SK-N-SH (cell line): ENCODE measurements around the gene MRGPRD. TPM values are rescaled to one million over a fixed set of nuclear protein-coding genes. Genes with fewer than 3 reads are reported as not detected.

Source experiments
- CTCF ChIA-PET: fragments of 300-600, 350-600 bp; formaldehyde crosslinking; extraction: SDS; loops from one replicate; lab custom pipeline; 2021; lab: Yijun Ruan, JAX
- POLR2A ChIA-PET: fragments of 350-600 bp; sonication (Branson Sonifier 250); formaldehyde crosslinking; extraction: SDS; loops from one replicate; lab custom pipeline; 2020; ENCODE audit warnings: antibody characterized with exemption, inconsistent platforms; lab: Yijun Ruan, JAX
- DNase-seq: peaks from one replicate; pipeline ENCODE4 v3.0.0; 2012
- H2AFZ ChIP-seq: fragments of 200-600 bp; sonication (generic); 2 replicates; pipeline ENCODE4 v1.8.1; 2016; ENCODE audit warnings: antibody characterized with exemption, mild to moderate bottlenecking, low read depth
- H3F3A ChIP-seq: fragments of 200-600 bp; sonication (generic); replicated peaks from 2 replicates; pipeline ENCODE3; 2016; ENCODE audit warnings: antibody characterized with exemption, mild to moderate bottlenecking; ENCODE audit not compliant: insufficient read depth
- H3K27ac ChIP-seq, 2 experiments: fragments of 200-500 bp in 1 of 2; fragments of 200-600 bp in 1 of 2; sonication (Bioruptor generic) in 1 of 2; sonication (generic), shearing (Covaris generic) in 1 of 2; 2 replicates each; pipeline versions ENCODE4 v1.5.1 to v1.6.1; 2014 to 2016; ENCODE audit warnings: low read depth in 2 of 2, inconsistent platforms in 1 of 2, low read length in 1 of 2, mild to moderate bottlenecking in 1 of 2, mixed read lengths in 1 of 2
- H3K27me3 ChIP-seq: fragments of 200-600 bp; sonication (generic), shearing (Covaris generic); 2 replicates; pipeline ENCODE4 v1.6.1; 2016; ENCODE audit warnings: mixed run types; ENCODE audit not compliant: insufficient read depth
- H3K36me3 ChIP-seq, 2 experiments: fragments of 200-500 bp in 1 of 2; fragments of 200-600 bp in 1 of 2; sonication (Bioruptor generic) in 1 of 2; sonication (generic) in 1 of 2; replicated peaks in 1 of 2; 2 replicates each; pipeline versions ENCODE3 to v1.5.1; 2014 to 2016; ENCODE audit warnings: low read length in 1 of 2, mild to moderate bottlenecking in 1 of 2; ENCODE audit not compliant: insufficient read depth in 2 of 2, control insufficient read depth in 1 of 2
- H3K4me1 ChIP-seq, 2 experiments: fragments of 200-500 bp in 1 of 2; fragments of 200-600 bp in 1 of 2; sonication (Bioruptor generic) in 1 of 2; sonication (generic), shearing (Covaris generic) in 1 of 2; 2 replicates each; pipeline versions ENCODE4 v1.5.1 to v1.6.1; 2014 to 2016; ENCODE audit warnings: low read depth in 1 of 2, low read length in 1 of 2, mixed run types in 1 of 2; ENCODE audit not compliant: insufficient read depth in 2 of 2, control insufficient read depth in 1 of 2
- H3K4me2 ChIP-seq: fragments of 200-600 bp; sonication (generic), shearing (Covaris generic); 2 replicates; pipeline ENCODE4 v1.6.1; 2017; ENCODE audit warnings: mixed run types
- H3K4me3 ChIP-seq, 2 experiments: fragments of 200-500 bp in 1 of 2; fragments of 200-600 bp in 1 of 2; sonication (Bioruptor generic) in 1 of 2; sonication (generic), shearing (Covaris generic) in 1 of 2; 2 replicates each; pipeline versions ENCODE4 v1.5.1 to v1.8.1; 2014 to 2016; ENCODE audit warnings: low read depth in 2 of 2, inconsistent platforms in 1 of 2, low read length in 1 of 2, mild to moderate bottlenecking in 1 of 2, mixed read lengths in 1 of 2, moderate library complexity in 1 of 2
- H3K79me2 ChIP-seq: fragments of 200-600 bp; sonication (generic); 2 replicates; pipeline ENCODE4 v1.8.1; 2017; ENCODE audit warnings: mild to moderate bottlenecking; ENCODE audit not compliant: insufficient read depth
- H3K9ac ChIP-seq: fragments of 200-600 bp; sonication (generic); 2 replicates; pipeline ENCODE4 v1.6.1; 2017; ENCODE audit warnings: mixed run types
- H3K9me2 ChIP-seq: fragments of 200-600 bp; sonication (generic); 2 replicates; pipeline ENCODE4 v1.6.1; 2017; ENCODE audit warnings: mixed run types
- H3K9me3 ChIP-seq: fragments of 200-600 bp; sonication (generic); 2 replicates; pipeline ENCODE4 v1.6.1; 2017; ENCODE audit warnings: mixed run types, mild to moderate bottlenecking, moderate library complexity
- H4K20me1 ChIP-seq: fragments of 200-600 bp; sonication (generic); 2 replicates; pipeline ENCODE4 v1.6.1; 2017; ENCODE audit warnings: mild to moderate bottlenecking, mixed run types; ENCODE audit not compliant: insufficient read depth
- CTCF ChIP-seq: fragments of 200-600 bp; sonication (generic); IDR thresholded peaks from 2 replicates; pipeline ENCODE4 v1.6.1; 2017; ENCODE audit warnings: antibody characterized with exemption, mild to moderate bottlenecking, moderate library complexity
- FOSL2 ChIP-seq: IDR thresholded peaks from 2 replicates; pipeline ENCODE4 v1.4.0; 2012; ENCODE audit warnings: low read depth, mild to moderate bottlenecking, moderate library complexity, borderline replicate concordance
- FOXJ3 ChIP-seq: sonication (generic); formaldehyde crosslinking; IDR thresholded peaks from 2 replicates; pipeline ENCODE4 v1.5.1; 2020; ENCODE audit warnings: mild to moderate bottlenecking, missing genetic modification reagents
- MXI1 ChIP-seq: IDR thresholded peaks from 2 replicates; pipeline ENCODE4 v1.6.1; 2012; ENCODE audit warnings: mild to moderate bottlenecking, low read depth, low read length, improper control_type of control experiment
- NFIC ChIP-seq: IDR thresholded peaks from 2 replicates; pipeline ENCODE4 v1.4.0; 2012; ENCODE audit warnings: borderline replicate concordance
- RAD21 ChIP-seq: IDR thresholded peaks from 2 replicates; pipeline ENCODE4 v1.6.1; 2012; ENCODE audit warnings: mild to moderate bottlenecking, low read length
- REST ChIP-seq: IDR thresholded peaks from 2 replicates; pipeline ENCODE4 v1.6.1; 2012; ENCODE audit warnings: mild to moderate bottlenecking, low read depth, low read length, moderate library complexity
- SIN3A ChIP-seq: IDR thresholded peaks from 2 replicates; pipeline ENCODE4 v1.6.1; 2012; ENCODE audit warnings: low read depth, mild to moderate bottlenecking, low read length, moderate library complexity, borderline replicate concordance
- SMC3 ChIP-seq: IDR thresholded peaks from 2 replicates; pipeline ENCODE4 v1.6.1; 2012; ENCODE audit warnings: low read depth, low read length, improper control_type of control experiment
- TCF12 ChIP-seq: IDR thresholded peaks from 2 replicates; pipeline ENCODE4 v1.4.0; 2012
- WGBS: methylation state at CpG from one replicate; pipeline ENCODE4 v1.1.6; 2017; ENCODE audit warnings: low lambda C conversion rate; 5-methylcytosine and 5-hydroxymethylcytosine counted together
- polyA plus RNA-seq, 3 experiments: library from polyadenylated mRNA; depleted of rRNA; stranded (reverse); fragments of >200 nt; gene quantifications; 2 replicates each; pipeline ENCODE4 v1.2.3, GENCODE V29; 2012
- TF ChIP-seq, protein P1 (sequence below): IDR thresholded peaks from 2 replicates; pipeline ENCODE4 v1.4.0; 2012; ENCODE audit warnings: low read depth
- TF ChIP-seq, protein P2 (sequence below): fragments of 150-350 bp; IDR thresholded peaks from 2 replicates; pipeline ENCODE4 v1.6.1; 2016; ENCODE audit warnings: mild to moderate bottlenecking, low read depth, low read length

MRGPRD gene
- polyA plus RNA-seq, 1 of the 3 experiments (the other 2 are of a cell fraction), result not detected

- DNase-seq, result peak; percentile 60
- H3K4me2 ChIP-seq, result no peak overlapping the region; the same call in 1 of the 2 replicates
These were observed 20.1 kb upstream of the MRGPRD start for GRCh38 chr11:69000831-69001242.

More at GRCh38 chr11:69000831-69001242, 20.1 kb upstream of the MRGPRD start:
- 58% methylated on average over 8 of the region's 8 CpGs for WGBS
- H3K4me3 ChIP-seq, result no peak overlapping the region
- no peaks in the 10 kb centered on the region for H3F3A ChIP-seq
- no peaks in the 10 kb centered on the region for H3K9me2 ChIP-seq
- H3K9me3 ChIP-seq, result no peaks in the 10 kb centered on the region
- no peaks in the 10 kb centered on the region for H3K79me2 ChIP-seq
- H3K4me1 ChIP-seq, result peaks cover 14 to 40% of the 10 kb centered on the region in 2 experiments
- no peaks in the 10 kb centered on the region for H3K36me3 ChIP-seq
- TF ChIP-seq FOXJ3, result no peak
- TF ChIP-seq REST, result no peak
- peak; percentile 38; the same call in 1 of the 2 replicates for TF ChIP-seq SIN3A
- peak; percentile 63; the same call in 1 of the 2 replicates for TF ChIP-seq FOSL2
- TF ChIP-seq TCF12, result peak; percentile 48; the same call in 1 of the 2 replicates
- peak; percentile 63 for TF ChIP-seq CTCF
- peak; percentile 51 for TF ChIP-seq NFIC
- TF ChIP-seq, protein P1, sequence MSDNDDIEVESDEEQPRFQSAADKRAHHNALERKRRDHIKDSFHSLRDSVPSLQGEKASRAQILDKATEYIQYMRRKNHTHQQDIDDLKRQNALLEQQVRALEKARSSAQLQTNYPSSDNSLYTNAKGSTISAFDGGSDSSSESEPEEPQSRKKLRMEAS, result peak; percentile 42; the same call in 1 of the 2 replicates
- peak; percentile 43; the same call in 1 of the 2 replicates for TF ChIP-seq MXI1
- peak; percentile 36 for TF ChIP-seq RAD21
- TF ChIP-seq, protein P2, sequence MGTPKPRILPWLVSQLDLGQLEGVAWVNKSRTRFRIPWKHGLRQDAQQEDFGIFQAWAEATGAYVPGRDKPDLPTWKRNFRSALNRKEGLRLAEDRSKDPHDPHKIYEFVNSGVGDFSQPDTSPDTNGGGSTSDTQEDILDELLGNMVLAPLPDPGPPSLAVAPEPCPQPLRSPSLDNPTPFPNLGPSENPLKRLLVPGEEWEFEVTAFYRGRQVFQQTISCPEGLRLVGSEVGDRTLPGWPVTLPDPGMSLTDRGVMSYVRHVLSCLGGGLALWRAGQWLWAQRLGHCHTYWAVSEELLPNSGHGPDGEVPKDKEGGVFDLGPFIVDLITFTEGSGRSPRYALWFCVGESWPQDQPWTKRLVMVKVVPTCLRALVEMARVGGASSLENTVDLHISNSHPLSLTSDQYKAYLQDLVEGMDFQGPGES, result no peak
- no peak for TF ChIP-seq SMC3
- POLR2A ChIA-PET, result no interaction called here
- H2AFZ ChIP-seq, result no peak overlapping the region
- H4K20me1 ChIP-seq, result no peaks in the 10 kb centered on the region
- no peak overlapping the region for H3K9ac ChIP-seq
- CTCF ChIA-PET, result interaction anchor here (0.6 to 3.9 kb wide), 10 partner anchors 9 to 1156 kb away, joined by 3 to 26 read pairs (median 4); partner anchors contain the start of gene MRGPRF
- H3K27ac ChIP-seq, result peak overlapping the region; percentile 38 to 60; a peak in 3 of 4 replicates
- no peaks in the 10 kb centered on the region for H3K27me3 ChIP-seq
